Erythroblast (primary cell): ENCODE measurements around the gene ZDHHC13.

Source experiments
- GATA1 ChIP-seq: IDR thresholded peaks from 2 replicates; pipeline ENCODE4 v1.6.1; 2011; ENCODE audit warnings: low read depth, mild to moderate bottlenecking, control low read depth, low read length, moderate library complexity
- POLR2A ChIP-seq: IDR thresholded peaks from 2 replicates; pipeline ENCODE4 v1.6.1; 2011; ENCODE audit warnings: mild to moderate bottlenecking, low read length

DNA sequence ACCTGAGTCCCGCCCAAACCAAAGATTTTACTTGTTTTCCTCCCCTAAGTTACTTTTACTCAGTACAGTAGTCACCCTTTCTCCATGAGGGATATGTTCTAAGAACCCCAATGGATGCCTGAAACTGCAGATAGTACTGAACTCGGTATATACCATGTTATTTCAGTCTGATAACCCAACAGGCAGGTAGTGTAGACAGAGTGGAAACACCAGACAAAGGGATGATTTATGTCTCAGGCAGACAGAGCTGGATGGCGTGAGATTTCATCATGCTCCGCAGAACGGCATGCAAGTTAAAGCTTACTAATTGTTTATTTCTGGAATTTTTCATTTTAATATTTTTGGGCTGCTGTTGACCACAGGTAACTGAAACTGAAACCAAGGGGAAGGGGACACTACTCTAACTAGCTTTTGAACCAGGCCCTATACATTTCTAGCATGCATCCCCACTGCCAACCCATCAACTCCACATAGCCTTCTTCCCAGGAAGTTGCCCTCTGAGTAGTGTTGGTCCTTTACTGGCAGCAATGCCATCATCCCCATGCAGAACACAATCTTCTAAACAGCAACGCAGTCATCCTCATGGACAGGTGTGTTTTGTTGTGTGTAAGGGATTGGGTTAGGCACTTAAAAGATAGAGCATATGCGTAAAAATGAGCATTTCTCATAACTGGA, 57.1 kb downstream of the ZDHHC13 start:
- TF ChIP-seq POLR2A (no peak), GATA1 (no peak)
